ENCODE results near the gene SPOCK2.

DNA sequence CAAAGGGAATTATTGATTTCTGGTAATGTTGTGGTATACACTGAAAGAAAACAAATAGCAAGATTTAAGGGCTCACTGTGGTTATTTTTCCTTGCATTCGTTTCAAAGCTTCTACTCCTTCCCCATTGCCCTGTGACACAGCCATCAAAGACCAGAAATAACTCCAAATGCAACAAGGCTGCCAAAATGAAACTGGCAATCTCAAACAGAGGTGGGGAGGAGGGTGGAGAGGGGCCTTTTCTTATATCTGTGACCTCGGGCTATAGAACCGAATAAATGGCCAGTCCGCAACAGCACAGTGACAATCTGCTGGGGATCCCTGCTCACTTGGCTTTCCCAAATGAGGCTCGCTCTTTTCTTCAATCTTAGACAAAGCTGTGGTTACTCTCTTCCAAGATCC is 17.4 kb upstream of the SPOCK2 start:
- TF ChIP-seq, protein P1, sequence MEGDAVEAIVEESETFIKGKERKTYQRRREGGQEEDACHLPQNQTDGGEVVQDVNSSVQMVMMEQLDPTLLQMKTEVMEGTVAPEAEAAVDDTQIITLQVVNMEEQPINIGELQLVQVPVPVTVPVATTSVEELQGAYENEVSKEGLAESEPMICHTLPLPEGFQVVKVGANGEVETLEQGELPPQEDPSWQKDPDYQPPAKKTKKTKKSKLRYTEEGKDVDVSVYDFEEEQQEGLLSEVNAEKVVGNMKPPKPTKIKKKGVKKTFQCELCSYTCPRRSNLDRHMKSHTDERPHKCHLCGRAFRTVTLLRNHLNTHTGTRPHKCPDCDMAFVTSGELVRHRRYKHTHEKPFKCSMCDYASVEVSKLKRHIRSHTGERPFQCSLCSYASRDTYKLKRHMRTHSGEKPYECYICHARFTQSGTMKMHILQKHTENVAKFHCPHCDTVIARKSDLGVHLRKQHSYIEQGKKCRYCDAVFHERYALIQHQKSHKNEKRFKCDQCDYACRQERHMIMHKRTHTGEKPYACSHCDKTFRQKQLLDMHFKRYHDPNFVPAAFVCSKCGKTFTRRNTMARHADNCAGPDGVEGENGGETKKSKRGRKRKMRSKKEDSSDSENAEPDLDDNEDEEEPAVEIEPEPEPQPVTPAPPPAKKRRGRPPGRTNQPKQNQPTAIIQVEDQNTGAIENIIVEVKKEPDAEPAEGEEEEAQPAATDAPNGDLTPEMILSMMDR (IDR thresholded peaks at IDR 0.05): no peak
- no peak for TF ChIP-seq POLR2A (IDR thresholded peaks at IDR 0.05)

Measured in lower leg skin (tissue), 3 donors.